Rectal smooth muscle tissue (tissue), 1 donor: ENCODE data around the gene EGFLAM.

Source experiments
- H3K27ac ChIP-seq: one replicate; pipeline ENCODE4 v1.7.0; 2013; ENCODE audit warnings: low read depth, low read length, inconsistent platforms
- H3K27me3 ChIP-seq: one replicate; pipeline ENCODE4 v1.7.0; 2013; ENCODE audit warnings: low read length; ENCODE audit not compliant: control insufficient read depth, insufficient read depth
- H3K36me3 ChIP-seq: one replicate; pipeline ENCODE4 v1.7.0; 2013; ENCODE audit warnings: low read length; ENCODE audit not compliant: control insufficient read depth, insufficient read depth
- H3K4me1 ChIP-seq: one replicate; pipeline ENCODE4 v1.7.0; 2013; ENCODE audit warnings: low read length; ENCODE audit not compliant: control insufficient read depth, insufficient read depth
- H3K4me3 ChIP-seq: one replicate; pipeline ENCODE4 v1.7.0; 2013; ENCODE audit warnings: low read length
- H3K9ac ChIP-seq: one replicate; pipeline ENCODE4 v1.7.0; 2013; ENCODE audit warnings: low read length

Gene EGFLAM

DNA sequence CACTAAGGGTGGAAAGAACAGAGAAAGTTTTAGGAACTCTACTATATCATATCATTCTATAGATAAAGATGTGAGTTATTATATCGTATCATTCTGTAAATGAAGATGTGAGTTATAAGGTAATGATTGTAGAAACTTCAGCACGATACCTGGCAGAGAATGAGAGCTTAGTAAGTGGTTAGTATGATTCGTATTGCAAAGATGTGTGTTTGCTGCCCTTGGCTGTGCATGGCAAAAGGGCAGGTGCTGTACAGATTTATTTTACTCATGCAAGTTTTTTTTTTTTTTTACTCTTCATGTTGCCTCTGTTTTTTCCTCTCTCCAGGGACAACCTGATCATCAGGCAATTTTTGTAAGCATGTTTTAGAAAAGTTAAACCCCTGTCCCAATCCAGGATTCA lies 83.3 kb downstream of the EGFLAM start:
- no peaks in the 10 kb centered on the region for H3K36me3 ChIP-seq
- no peak overlapping the region for H3K9ac ChIP-seq
- H3K27me3 ChIP-seq, result no peaks in the 10 kb centered on the region
- no peak overlapping the region for H3K4me3 ChIP-seq
- no peak overlapping the region for H3K27ac ChIP-seq
- H3K4me1 ChIP-seq, result no peaks in the 10 kb centered on the region

DNA sequence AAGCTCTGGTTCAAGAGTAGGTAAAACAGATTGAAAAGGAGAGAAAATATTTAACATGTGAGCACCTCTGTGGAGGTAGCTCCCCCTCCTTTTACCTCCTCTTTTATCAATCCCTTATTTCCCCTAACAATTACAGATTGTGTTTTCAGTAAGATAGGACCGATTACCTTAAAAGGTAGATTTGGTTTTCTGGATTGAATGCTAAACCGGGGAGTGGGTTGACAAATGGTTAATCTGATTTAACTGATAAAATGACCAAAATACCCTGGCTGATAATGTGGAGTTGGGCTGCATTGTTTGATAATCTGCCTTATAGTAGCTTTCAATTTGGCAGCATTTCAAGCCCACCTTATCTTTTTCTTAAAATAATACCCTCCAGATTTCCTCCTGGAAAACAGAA lies 83.9 kb downstream of the EGFLAM start:
- Histone ChIP-seq H3K4me3 (no peak overlapping the region), H3K27ac (no peak overlapping the region), H3K27me3 (no peaks in the 10 kb centered on the region), H3K9ac (no peak overlapping the region), H3K4me1 (no peaks in the 10 kb centered on the region), H3K36me3 (no peaks in the 10 kb centered on the region)

DNA sequence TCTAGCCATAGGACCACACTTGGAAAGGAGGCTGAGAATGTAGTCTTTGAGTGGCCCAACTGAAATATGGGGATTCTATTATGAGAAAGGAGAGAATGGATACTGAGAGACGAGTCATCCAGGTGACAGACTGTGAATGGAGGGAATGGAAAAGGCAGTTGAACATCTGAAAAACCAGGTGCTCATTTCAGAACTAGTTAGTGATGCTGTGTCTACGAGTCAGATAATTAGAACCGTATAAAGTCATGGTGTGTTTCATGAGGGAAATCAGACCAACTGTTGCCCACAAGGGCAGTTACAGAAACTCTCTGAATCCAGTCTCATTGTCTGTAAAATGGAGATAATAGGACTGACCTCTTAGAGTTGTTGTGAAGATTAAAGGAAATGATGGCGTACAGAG lies 86.5 kb downstream of the EGFLAM start:
- Histone ChIP-seq H3K9ac (no peak overlapping the region), H3K36me3 (no peaks in the 10 kb centered on the region), H3K27ac (no peak overlapping the region), H3K4me3 (no peak overlapping the region), H3K27me3 (no peaks in the 10 kb centered on the region), H3K4me1 (no peaks in the 10 kb centered on the region)

DNA sequence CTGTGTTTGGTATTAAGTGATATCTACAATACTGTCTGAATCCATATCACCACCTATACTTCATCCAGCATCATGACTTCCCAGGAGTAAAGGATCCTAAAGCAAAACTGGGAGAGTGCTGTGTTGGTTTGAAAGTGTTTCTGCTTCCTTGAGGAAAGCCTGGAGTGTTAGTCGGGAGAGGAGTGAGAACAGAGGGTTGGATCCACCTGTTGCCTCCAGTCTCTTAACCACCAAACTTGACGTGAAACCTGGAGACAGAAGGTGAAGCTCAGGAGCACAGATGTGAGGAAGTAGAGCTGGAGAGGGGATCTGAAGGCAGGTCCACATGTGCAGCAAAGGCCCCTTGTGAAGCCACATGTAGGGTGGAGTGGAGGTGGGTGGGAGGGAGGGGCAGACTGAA lies 88.2 kb downstream of the EGFLAM start:
- no peak overlapping the region for H3K4me3 ChIP-seq
- H3K9ac ChIP-seq, result no peak overlapping the region
- no peak overlapping the region for H3K27ac ChIP-seq
- H3K27me3 ChIP-seq, result no peaks in the 10 kb centered on the region
- H3K4me1 ChIP-seq, result no peaks in the 10 kb centered on the region
- H3K36me3 ChIP-seq, result no peaks in the 10 kb centered on the region

- Histone ChIP-seq H3K27ac (no peak overlapping the region), H3K27me3 (no peaks in the 10 kb centered on the region), H3K9ac (no peak overlapping the region), H3K4me3 (no peak overlapping the region), H3K4me1 (no peaks in the 10 kb centered on the region), H3K36me3 (no peaks in the 10 kb centered on the region)
These were observed 88.8 kb downstream of the EGFLAM start for GRCh38 chr5:38347040-38347763.

- H3K9ac ChIP-seq, result no peak overlapping the region
- H3K36me3 ChIP-seq, result no peaks in the 10 kb centered on the region
- no peak overlapping the region for H3K27ac ChIP-seq
- no peaks in the 10 kb centered on the region for H3K4me1 ChIP-seq
- no peaks in the 10 kb centered on the region for H3K27me3 ChIP-seq
- H3K4me3 ChIP-seq, result no peak overlapping the region
These were observed 89.5 kb downstream of the EGFLAM start for GRCh38 chr5:38347896-38348295.

- no peaks in the 10 kb centered on the region for H3K27me3 ChIP-seq
- H3K27ac ChIP-seq, result no peak overlapping the region
- no peak overlapping the region for H3K9ac ChIP-seq
- no peak overlapping the region for H3K4me3 ChIP-seq
- H3K36me3 ChIP-seq, result no peaks in the 10 kb centered on the region
- H3K4me1 ChIP-seq, result no peaks in the 10 kb centered on the region
These were observed 102.1 kb downstream of the EGFLAM start for GRCh38 chr5:38360323-38361061.

DNA sequence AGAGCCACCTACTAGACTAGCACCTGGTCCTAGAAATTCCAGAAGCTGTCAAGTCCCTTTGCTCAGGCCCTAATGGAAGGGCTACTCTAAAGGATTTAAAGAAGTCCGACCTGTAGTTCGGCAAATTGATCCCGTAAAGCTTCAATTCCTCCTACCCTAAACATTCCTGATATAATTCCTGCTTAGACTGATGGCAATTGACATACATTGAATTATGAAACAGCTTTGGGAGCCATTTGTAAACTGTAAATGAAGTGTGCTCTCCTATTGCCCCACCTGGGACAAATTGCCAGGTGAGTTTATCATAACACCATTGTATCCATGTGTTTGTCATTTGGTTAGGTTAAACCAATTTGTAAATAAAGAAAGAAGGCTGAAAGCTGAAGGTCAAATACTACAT lies 104.4 kb downstream of the EGFLAM start:
- no peaks in the 10 kb centered on the region for H3K36me3 ChIP-seq
- H3K4me3 ChIP-seq, result no peak overlapping the region
- no peaks in the 10 kb centered on the region for H3K27me3 ChIP-seq
- H3K4me1 ChIP-seq, result no peaks in the 10 kb centered on the region
- H3K27ac ChIP-seq, result no peak overlapping the region
- no peak overlapping the region for H3K9ac ChIP-seq

DNA sequence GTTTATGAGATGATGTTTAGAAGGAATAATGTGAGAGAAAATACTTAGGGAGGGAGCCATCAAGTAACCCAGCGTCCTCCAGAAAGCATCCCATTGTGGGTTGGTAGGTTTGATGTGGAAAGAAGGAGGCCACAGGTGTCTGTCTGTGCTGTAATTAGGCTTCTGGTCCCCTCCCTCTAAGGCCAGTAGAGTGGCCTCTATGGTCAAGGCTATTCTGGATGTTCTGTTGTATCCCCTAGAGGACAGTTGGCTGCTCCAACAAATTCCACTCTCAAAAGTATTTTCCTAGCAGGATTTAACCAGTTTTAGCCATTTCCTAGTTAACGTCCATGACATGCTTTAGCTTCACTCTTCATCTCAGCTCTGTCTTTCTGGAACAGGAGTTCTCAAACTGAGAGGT lies 106.5 kb downstream of the EGFLAM start:
- H3K9ac ChIP-seq, result no peak overlapping the region
- no peak overlapping the region for H3K4me3 ChIP-seq
- no peak overlapping the region for H3K27ac ChIP-seq
- no peaks in the 10 kb centered on the region for H3K4me1 ChIP-seq
- no peaks in the 10 kb centered on the region for H3K36me3 ChIP-seq
- H3K27me3 ChIP-seq, result no peaks in the 10 kb centered on the region

DNA sequence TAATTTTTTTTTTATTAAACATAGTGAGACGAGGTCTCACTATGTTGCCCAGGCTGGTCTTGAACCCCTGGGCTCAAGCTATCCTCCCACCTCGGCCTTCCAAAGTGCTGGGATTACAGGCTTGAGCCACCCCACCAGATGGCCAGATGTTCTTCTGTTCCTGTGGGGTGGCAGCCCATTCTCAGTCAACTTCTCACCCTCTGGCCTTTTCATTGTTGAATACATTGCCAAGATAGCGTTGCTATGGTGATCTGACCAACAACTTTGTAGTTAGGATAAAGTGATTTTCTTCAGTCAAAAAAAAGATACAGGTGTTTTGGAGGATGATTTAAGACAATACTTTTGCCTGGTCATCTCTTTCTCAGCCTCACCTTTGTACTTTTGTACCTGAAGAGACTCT lies 109.1 kb downstream of the EGFLAM start:
- no peaks in the 10 kb centered on the region for H3K36me3 ChIP-seq
- no peaks in the 10 kb centered on the region for H3K27me3 ChIP-seq
- no peak overlapping the region for H3K27ac ChIP-seq
- H3K4me3 ChIP-seq, result no peak overlapping the region
- no peaks in the 10 kb centered on the region for H3K4me1 ChIP-seq
- H3K9ac ChIP-seq, result no peak overlapping the region

DNA sequence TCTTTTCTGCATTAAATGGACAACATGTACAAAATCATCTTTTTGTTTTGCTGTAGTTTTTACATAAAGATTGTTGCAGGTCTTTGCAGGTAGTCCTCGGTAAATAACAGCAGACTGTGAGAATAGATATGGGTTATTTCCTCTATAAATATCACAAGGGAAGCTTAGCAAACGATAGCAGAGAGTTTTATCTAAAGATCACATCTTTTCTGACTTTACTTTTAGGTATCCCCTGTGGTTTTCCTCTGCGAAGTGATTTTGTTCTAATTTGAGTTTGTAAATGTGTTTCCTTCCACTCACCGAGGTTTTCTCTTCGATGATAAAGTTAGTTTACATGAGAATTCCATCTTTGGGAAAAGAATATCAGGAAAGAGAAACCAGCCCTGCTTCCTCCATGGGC lies 109.6 kb downstream of the EGFLAM start:
- no peak overlapping the region for H3K4me3 ChIP-seq
- H3K27me3 ChIP-seq, result no peaks in the 10 kb centered on the region
- no peaks in the 10 kb centered on the region for H3K36me3 ChIP-seq
- H3K9ac ChIP-seq, result no peak overlapping the region
- no peaks in the 10 kb centered on the region for H3K4me1 ChIP-seq
- no peak overlapping the region for H3K27ac ChIP-seq

DNA sequence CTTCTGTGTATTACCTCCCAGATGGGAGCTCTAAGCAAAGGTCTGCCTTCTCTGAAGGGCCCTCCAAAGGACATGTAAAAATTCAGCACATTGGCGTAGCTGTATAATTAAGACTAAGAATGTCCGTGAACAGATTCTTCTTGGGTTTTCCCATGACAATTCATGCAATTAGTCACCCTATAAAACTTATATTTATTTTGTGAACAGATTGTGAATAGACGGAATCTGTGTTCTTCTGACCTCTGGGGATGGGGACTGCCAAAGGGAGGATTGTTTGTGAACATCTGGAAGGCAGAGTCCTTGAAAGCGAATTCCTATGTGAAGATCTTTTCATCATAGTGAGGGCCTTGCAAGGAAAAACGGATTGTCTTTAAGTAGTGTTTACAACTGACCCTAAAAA lies 111.3 kb downstream of the EGFLAM start:
- no peak overlapping the region for H3K9ac ChIP-seq
- no peaks in the 10 kb centered on the region for H3K36me3 ChIP-seq
- H3K27me3 ChIP-seq, result no peaks in the 10 kb centered on the region
- H3K27ac ChIP-seq, result no peak overlapping the region
- H3K4me3 ChIP-seq, result no peak overlapping the region
- H3K4me1 ChIP-seq, result no peaks in the 10 kb centered on the region
